BE2C (cell line): ENCODE measurements around the gene UBE2E2.

Experiments used
- DNase-seq: peaks from one replicate; pipeline ENCODE4 v3.0.0-alpha.2; 2020
- H3K27me3 ChIP-seq: fragments of 250-450 bp; sonication (Bioruptor Pico); 2 replicates; pipeline ENCODE4 v1.5.1; 2020; ENCODE audit warnings: mild to moderate bottlenecking
- H3K36me3 ChIP-seq: fragments of 250-450 bp; sonication (Bioruptor Pico); 2 replicates; pipeline ENCODE4 v1.5.1; 2020; ENCODE audit warnings: mild to moderate bottlenecking
- H3K4me1 ChIP-seq: fragments of 250-450 bp; sonication (Bioruptor Pico); 2 replicates; pipeline ENCODE4 v1.5.1; 2020
- H3K4me3 ChIP-seq: 2 replicates; pipeline ENCODE4 v1.5.1; 2011; ENCODE audit warnings: low read depth, low read length
- H3K9me3 ChIP-seq: fragments of 250-450 bp; sonication (Bioruptor Pico); 2 replicates; pipeline ENCODE4 v1.5.1; 2020
- CTCF ChIP-seq: IDR thresholded peaks from 2 replicates; pipeline ENCODE4 v1.5.1; 2012; ENCODE audit warnings: mild to moderate bottlenecking, low read depth, low read length

The UBE2E2 gene

GRCh38 chr3:23238578-23238977 is 35.5 kb downstream of the UBE2E2 start:
- no peak for DNase-seq
- Histone ChIP-seq H3K36me3 (no peaks in the 10 kb centered on the region), H3K27me3 (no peaks in the 10 kb centered on the region), H3K9me3 (no peaks in the 10 kb centered on the region), H3K4me3 (no peak overlapping the region), H3K4me1 (no peaks in the 10 kb centered on the region)
- no peak for TF ChIP-seq CTCF

GRCh38 chr3:23239211-23240068 is 36.3 kb downstream of the UBE2E2 start:
- no peak for TF ChIP-seq CTCF
- Histone ChIP-seq H3K36me3 (no peaks in the 10 kb centered on the region), H3K4me3 (no peak overlapping the region), H3K27me3 (no peaks in the 10 kb centered on the region), H3K9me3 (no peaks in the 10 kb centered on the region), H3K4me1 (no peaks in the 10 kb centered on the region)
- no peak for DNase-seq

GRCh38 chr3:23240171-23240785 is 37.2 kb downstream of the UBE2E2 start:
- H3K36me3 ChIP-seq, result no peaks in the 10 kb centered on the region
- H3K4me1 ChIP-seq, result no peaks in the 10 kb centered on the region
- H3K4me3 ChIP-seq, result no peak overlapping the region
- H3K9me3 ChIP-seq, result no peaks in the 10 kb centered on the region
- DNase-seq, result no peak
- TF ChIP-seq CTCF, result no peak
- H3K27me3 ChIP-seq, result no peaks in the 10 kb centered on the region

GRCh38 chr3:23241256-23241655 is 38.1 kb downstream of the UBE2E2 start:
- Histone ChIP-seq H3K9me3 (no peaks in the 10 kb centered on the region), H3K4me1 (no peaks in the 10 kb centered on the region), H3K36me3 (no peaks in the 10 kb centered on the region), H3K4me3 (no peak overlapping the region), H3K27me3 (no peaks in the 10 kb centered on the region)
- no peak for TF ChIP-seq CTCF
- no peak for DNase-seq

GRCh38 chr3:23242106-23242505 is 39.0 kb downstream of the UBE2E2 start:
- H3K4me1 ChIP-seq, result no peaks in the 10 kb centered on the region
- no peak for TF ChIP-seq CTCF
- no peaks in the 10 kb centered on the region for H3K9me3 ChIP-seq
- H3K4me3 ChIP-seq, result no peak overlapping the region
- H3K36me3 ChIP-seq, result no peaks in the 10 kb centered on the region
- no peaks in the 10 kb centered on the region for H3K27me3 ChIP-seq
- DNase-seq, result no peak
